Measurements from ENCODE around the gene HS1BP3.

The HS1BP3 gene

GRCh38 chr2:20616341-20616871 lies 34.5 kb downstream of the HS1BP3 start:
- no peak overlapping the region for H3K4me3 ChIP-seq (ENCODE audit: low read length)
- DNase-seq (ENCODE audit: low read depth): no peak
- TF ChIP-seq, protein P1, sequence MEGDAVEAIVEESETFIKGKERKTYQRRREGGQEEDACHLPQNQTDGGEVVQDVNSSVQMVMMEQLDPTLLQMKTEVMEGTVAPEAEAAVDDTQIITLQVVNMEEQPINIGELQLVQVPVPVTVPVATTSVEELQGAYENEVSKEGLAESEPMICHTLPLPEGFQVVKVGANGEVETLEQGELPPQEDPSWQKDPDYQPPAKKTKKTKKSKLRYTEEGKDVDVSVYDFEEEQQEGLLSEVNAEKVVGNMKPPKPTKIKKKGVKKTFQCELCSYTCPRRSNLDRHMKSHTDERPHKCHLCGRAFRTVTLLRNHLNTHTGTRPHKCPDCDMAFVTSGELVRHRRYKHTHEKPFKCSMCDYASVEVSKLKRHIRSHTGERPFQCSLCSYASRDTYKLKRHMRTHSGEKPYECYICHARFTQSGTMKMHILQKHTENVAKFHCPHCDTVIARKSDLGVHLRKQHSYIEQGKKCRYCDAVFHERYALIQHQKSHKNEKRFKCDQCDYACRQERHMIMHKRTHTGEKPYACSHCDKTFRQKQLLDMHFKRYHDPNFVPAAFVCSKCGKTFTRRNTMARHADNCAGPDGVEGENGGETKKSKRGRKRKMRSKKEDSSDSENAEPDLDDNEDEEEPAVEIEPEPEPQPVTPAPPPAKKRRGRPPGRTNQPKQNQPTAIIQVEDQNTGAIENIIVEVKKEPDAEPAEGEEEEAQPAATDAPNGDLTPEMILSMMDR (IDR thresholded peaks at IDR 0.05; ENCODE audit: insufficient read depth, low read depth, low read length, missing control alignments): no peak

GRCh38 chr2:20615466-20616241 lies 35.2 kb downstream of the HS1BP3 start:
- TF ChIP-seq, protein P1 (IDR thresholded peaks at IDR 0.05; ENCODE audit: insufficient read depth, low read depth, low read length, missing control alignments): no peak
- no peak for DNase-seq (ENCODE audit: low read depth)
- no peak overlapping the region for H3K4me3 ChIP-seq (ENCODE audit: low read length)

DNA sequence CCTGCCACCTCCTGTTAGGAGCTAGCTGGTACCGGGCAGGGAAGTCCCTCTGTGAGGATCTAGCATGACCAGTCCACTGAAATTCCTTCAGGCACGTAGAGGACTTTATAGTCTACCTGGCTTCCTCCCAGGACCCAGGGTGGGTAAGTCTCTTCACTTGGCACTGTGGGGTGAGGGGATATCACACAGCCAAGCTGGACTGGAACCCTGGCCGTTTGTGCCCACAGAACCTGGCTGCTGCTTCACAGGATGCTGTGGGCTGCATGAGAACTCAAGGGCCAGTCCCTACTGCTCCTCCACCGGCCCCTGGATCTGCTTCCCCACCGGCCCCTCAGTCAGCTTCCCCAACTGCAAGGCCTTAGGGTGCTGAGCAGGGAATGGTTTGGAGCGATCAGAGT lies 35.8 kb downstream of the HS1BP3 start:
- TF ChIP-seq, protein P1 (IDR thresholded peaks at IDR 0.05; ENCODE audit: insufficient read depth, low read depth, low read length, missing control alignments): no peak
- H3K4me3 ChIP-seq (ENCODE audit: low read length): no peak overlapping the region
- no peak for DNase-seq (ENCODE audit: low read depth)

- DNase-seq (ENCODE audit: low read depth): no peak
- no peak overlapping the region for H3K4me3 ChIP-seq (ENCODE audit: low read length)
- TF ChIP-seq, protein P1 (IDR thresholded peaks at IDR 0.05; ENCODE audit: insufficient read depth, low read depth, low read length, missing control alignments): no peak
These were observed 36.5 kb downstream of the HS1BP3 start for GRCh38 chr2:20614201-20615067.

DNA sequence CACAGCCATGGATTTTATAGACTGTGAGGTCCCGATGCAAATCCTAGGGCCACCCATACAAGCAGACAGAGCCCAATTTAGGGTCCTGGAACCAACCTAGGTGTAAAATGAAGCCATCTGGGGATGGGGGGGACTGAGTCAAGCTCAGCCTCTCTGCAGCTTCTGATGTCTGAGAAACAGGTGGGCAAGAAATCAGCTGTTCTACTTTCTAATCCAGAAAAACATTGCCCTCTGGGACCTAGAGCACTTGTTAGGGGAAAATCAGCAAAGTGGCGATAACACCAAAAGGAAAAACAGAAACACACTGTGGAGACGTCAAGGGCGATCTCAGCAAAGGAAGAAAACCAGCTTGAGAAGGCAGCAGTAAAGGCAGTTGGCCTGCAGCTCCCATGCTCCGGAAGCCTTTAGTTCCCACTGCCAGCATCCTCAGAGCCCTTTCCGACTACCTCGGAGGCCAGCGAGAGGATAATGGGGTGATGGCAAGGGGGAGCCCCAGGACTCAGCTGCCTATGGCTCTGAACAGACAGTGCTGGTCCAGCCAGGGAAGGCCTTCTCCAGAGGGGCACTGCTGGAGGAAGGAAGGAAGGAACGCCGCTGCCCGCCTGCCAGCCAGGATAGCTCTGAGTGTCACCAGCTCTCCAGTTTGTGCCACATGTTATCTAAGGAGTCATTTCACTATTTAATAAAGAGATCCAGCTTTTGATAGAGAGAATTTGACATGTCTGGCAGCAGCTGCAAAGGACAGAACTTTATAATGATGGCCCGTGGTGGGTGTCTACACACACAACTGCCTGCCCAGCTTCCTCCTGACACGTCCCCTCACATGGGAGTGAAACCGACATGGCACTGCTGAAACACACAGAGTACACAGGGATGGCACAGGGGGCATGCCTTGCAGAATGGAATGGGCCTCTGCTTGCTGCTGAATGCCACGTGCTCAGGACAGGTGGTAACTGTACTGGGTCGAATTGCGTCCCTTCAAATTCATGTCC lies 37.7 kb downstream of the HS1BP3 start:
- DNase-seq (ENCODE audit: low read depth): no peak
- TF ChIP-seq, protein P1 (IDR thresholded peaks at IDR 0.05; ENCODE audit: insufficient read depth, low read depth, low read length, missing control alignments): no peak
- no peak overlapping the region for H3K4me3 ChIP-seq (ENCODE audit: low read length)

- TF ChIP-seq, protein P1 (IDR thresholded peaks at IDR 0.05; ENCODE audit: insufficient read depth, low read depth, low read length, missing control alignments): no peak
- DNase-seq (ENCODE audit: low read depth): no peak
- no peak overlapping the region for H3K4me3 ChIP-seq (ENCODE audit: low read length)
These were observed 39.0 kb downstream of the HS1BP3 start for GRCh38 chr2:20611844-20612356.

Measured in epithelial cell of esophagus (primary cell).